Subcutaneous adipose tissue (tissue), 4 donors: ENCODE data around the gene DRC3. TPM values are rescaled to one million over a fixed set of nuclear protein-coding genes. Genes with fewer than 3 reads are reported as not detected.

Source experiments
- CTCF ChIP-seq: fragments of 450-650 bp; IDR thresholded peaks from one replicate; pipeline ENCODE4 v1.5.1; 2016; ENCODE audit warnings: low read depth, mild to moderate bottlenecking, control low read depth, antibody characterized with exemption, moderate library complexity
- total RNA-seq, 4 donors: library from RNA; depleted of rRNA; stranded (reverse); fragments of >200 nt; gene quantifications; one replicate each; pipeline ENCODE4 v1.1.0, GENCODE V29; 2016

The DRC3 gene
- total RNA-seq, 4 donors from 2014 or later = 0.38 to 1.3 (median 0.91) TPM

- TF ChIP-seq CTCF = no peak
Measured at GRCh38 chr17:18017958-18018357, 45.3 kb downstream of the DRC3 start.

GRCh38 chr17:18018411-18018921 lies 45.8 kb downstream of the DRC3 start:
- no peak for TF ChIP-seq CTCF

- no peak for TF ChIP-seq CTCF
Measured at GRCh38 chr17:18019838-18020154, 47.1 kb downstream of the DRC3 start.

- no peak for TF ChIP-seq CTCF
Measured at GRCh38 chr17:18020971-18021370, 48.3 kb downstream of the DRC3 start.

- TF ChIP-seq CTCF = no peak
Measured at GRCh38 chr17:18021372-18021771, 48.7 kb downstream of the DRC3 start.

GRCh38 chr17:18025241-18025944 lies 52.7 kb downstream of the DRC3 start:
- TF ChIP-seq CTCF = no peak

GRCh38 chr17:18025945-18026776 lies 53.5 kb downstream of the DRC3 start:
- TF ChIP-seq CTCF = no peak
